ENCODE data around the gene GNRH2.
"Not testable (repeated sequence)": the region's sequence is repeated elsewhere in the genome, so short reads cannot be mapped to it uniquely, and the experiment has no call there.

GNRH2 gene

GRCh38 chr20:3047486-3048419 lies 4.3 kb downstream of the GNRH2 start:
- no peak for DNase-seq (ENCODE audit: low read depth)
- no peak overlapping the region; the same call in 1 of the 2 replicates for H3K4me3 ChIP-seq (ENCODE audit: low read depth, low read length)

DNA sequence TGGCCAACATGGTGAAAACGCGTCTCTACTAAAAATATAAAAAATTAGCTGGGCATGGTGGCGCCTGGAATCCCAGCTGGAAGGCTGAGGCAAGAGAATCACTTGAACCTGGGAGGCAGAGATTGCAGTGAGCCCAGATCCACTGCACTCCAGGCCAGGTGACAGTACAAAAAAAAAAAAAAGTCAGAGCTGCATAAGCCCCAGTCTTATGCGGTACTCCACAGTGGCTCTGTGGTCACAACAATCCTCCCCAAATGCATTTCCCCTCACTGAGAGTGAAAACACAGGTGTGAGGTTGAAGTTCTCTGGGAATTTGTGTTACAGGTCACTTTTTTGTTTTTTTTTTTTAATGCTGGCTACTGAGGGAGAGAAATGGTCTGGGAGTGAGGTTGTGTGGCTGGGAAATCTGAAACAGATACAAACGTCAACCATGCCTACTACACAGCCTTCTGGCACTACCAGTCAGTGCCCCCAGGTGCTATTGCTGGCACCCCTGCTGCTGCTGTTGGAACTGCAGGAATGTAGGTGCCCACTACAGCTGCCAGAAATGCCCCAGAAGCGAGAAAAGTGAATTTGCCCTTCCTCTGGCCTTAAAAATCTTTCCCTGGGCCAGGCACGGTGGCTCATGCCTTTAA lies 8.1 kb downstream of the GNRH2 start:
- TF ChIP-seq, protein P1, sequence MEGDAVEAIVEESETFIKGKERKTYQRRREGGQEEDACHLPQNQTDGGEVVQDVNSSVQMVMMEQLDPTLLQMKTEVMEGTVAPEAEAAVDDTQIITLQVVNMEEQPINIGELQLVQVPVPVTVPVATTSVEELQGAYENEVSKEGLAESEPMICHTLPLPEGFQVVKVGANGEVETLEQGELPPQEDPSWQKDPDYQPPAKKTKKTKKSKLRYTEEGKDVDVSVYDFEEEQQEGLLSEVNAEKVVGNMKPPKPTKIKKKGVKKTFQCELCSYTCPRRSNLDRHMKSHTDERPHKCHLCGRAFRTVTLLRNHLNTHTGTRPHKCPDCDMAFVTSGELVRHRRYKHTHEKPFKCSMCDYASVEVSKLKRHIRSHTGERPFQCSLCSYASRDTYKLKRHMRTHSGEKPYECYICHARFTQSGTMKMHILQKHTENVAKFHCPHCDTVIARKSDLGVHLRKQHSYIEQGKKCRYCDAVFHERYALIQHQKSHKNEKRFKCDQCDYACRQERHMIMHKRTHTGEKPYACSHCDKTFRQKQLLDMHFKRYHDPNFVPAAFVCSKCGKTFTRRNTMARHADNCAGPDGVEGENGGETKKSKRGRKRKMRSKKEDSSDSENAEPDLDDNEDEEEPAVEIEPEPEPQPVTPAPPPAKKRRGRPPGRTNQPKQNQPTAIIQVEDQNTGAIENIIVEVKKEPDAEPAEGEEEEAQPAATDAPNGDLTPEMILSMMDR (IDR thresholded peaks at IDR 0.05; ENCODE audit: insufficient read depth, low read depth, low read length, missing control alignments), result no peak
- no peak overlapping the region for H3K4me3 ChIP-seq (ENCODE audit: low read depth, low read length)
- DNase-seq (ENCODE audit: low read depth), result no peak

More at GRCh38 chr20:3047486-3048419, 4.3 kb downstream of the GNRH2 start:
- TF ChIP-seq, protein P1 (IDR thresholded peaks at IDR 0.05; ENCODE audit: insufficient read depth, low read depth, low read length, missing control alignments), result no peak

DNA sequence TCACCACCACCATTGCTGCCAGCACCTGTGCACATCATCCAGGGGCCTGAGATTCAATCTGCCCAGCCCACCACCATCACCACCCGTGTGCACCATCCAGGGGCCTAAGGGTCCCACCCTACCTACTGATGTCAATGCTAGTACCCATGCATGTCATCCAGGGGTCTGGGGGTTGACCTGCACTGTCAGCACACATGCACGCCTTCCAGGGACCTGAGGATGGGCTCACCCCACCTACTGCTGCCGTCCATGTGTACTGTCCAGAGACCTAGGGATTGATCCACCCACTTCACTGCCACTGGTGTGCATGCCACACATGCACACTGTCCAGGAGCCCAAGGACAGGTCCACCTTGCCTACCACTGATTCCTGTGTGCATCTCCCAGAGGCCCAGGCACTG lies 16.1 kb downstream of the GNRH2 start:
- TF ChIP-seq, protein P1 (IDR thresholded peaks at IDR 0.05; ENCODE audit: insufficient read depth, low read depth, low read length, missing control alignments), result no peak
- H3K4me3 ChIP-seq (ENCODE audit: low read depth, low read length), result no peak overlapping the region
- DNase-seq (ENCODE audit: low read depth), result no peak

DNA sequence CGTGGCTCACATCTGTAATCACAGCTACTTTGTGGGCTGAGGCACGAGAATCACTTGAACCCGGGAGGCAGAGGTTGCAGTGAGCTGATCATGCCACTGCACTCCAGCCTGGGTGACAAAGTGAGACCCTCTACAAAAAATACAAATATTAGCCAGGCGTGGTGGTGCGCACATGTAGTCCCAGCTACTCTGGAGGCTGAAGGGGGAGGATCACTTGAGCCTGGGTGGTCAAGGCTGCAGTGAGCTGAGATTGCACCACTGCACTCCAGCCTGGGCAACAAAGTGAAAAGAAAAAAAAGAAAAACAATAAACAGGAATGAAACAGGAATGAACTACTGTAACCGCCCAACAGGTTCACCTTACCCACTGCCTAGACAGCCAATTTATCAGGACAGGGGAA lies 20.7 kb downstream of the GNRH2 start:
- not testable (repeated sequence) for H3K4me3 ChIP-seq (ENCODE audit: low read depth, low read length); DNase-seq (ENCODE audit: low read depth)

DNA sequence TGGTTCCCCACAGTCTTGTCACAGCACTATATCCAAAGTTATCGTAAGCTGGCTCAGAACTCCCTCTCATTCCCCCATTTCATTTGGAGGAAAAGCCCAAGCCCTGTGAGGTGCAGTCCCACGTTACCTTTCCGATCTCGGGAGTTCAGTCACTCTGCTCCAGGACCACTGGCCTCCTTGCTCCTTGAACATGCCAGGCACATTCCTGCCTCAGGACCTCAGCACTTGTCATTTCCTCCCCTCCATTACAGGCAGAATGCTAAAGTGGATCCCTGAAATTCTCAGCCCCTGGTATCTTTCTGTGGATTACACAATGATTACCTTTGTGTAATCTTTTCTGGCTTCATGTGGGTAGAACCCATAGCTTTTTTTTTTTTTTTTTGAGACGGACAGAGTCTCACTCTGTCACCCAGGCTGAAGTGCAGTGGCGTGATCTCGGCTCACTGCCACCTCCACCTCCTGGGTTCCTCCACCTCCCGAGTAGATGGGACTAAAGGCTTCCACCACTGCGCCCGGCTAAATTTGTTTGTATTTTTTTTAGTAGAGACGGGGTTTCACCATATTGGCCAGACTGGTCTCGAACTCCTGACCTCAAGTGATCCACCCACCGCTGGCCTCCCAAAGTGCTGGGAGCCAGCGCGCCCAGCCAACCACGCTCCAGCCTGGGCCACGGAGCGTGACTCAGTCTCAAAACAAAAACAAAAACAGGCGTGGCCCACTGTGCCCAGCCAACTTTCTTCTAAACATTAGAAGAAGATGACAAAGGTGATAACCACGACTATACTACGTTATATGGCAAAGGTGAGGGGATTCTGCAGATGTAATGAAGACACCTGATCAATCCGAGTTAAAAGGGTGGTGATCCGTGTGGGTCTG lies 24.0 kb downstream of the GNRH2 start:
- DNase-seq (ENCODE audit: low read depth), result peak; percentile 63
- TF ChIP-seq, protein P1 (IDR thresholded peaks at IDR 0.05; ENCODE audit: insufficient read depth, low read depth, low read length, missing control alignments), result no peak

GRCh38 chr20:3068075-3068474 lies 24.7 kb downstream of the GNRH2 start:
- DNase-seq (ENCODE audit: low read depth), result peak; percentile 67
- no peak overlapping the region for H3K4me3 ChIP-seq (ENCODE audit: low read depth, low read length)
- TF ChIP-seq, protein P1 (IDR thresholded peaks at IDR 0.05; ENCODE audit: insufficient read depth, low read depth, low read length, missing control alignments), result no peak

More for the DNA sequence above, 24.0 kb downstream of the GNRH2 start:
- no peak overlapping the region for H3K4me3 ChIP-seq (ENCODE audit: low read depth, low read length)

Data from GM12865 (cell line).